Suprapubic skin (tissue), 4 donors: ENCODE data around the gene CPPED1.

Experiments
- EP300 ChIP-seq: sonication (generic); formaldehyde crosslinking; IDR thresholded peaks from one replicate; pipeline ENCODE4 v1.6.1; 2017; ENCODE audit warnings: antibody characterized with exemption
- POLR2A ChIP-seq, 2 donors: fragments of 450-650 bp; IDR thresholded peaks; one replicate each; pipeline ENCODE4 v1.6.1; 2017; ENCODE audit warnings: antibody characterized with exemption in 2 of 2, mild to moderate bottlenecking in 2 of 2, moderate library complexity in 2 of 2
- POLR2AphosphoS5 ChIP-seq, 3 donors: sonication (generic); formaldehyde crosslinking; IDR thresholded peaks; one replicate each; pipeline ENCODE4 v1.6.1; 2017; ENCODE audit warnings: antibody characterized with exemption in 3 of 3
- TF ChIP-seq, protein P1 (sequence below), 2 donors: fragments of 200-600 bp in 1 of 2; fragments of 450-650 bp in 1 of 2; sonication (generic) in 1 of 2; IDR thresholded peaks; one replicate each; pipeline ENCODE4 v1.5.1; 2016 to 2019; ENCODE audit warnings: antibody characterized with exemption in 2 of 2, mild to moderate bottlenecking in 1 of 2, moderate library complexity in 1 of 2

GRCh38 chr16:12685806-12686205 is 117.9 kb downstream of the CPPED1 start:
- TF ChIP-seq POLR2A (IDR thresholded peaks at IDR 0.05): no peak
- TF ChIP-seq, protein P1, sequence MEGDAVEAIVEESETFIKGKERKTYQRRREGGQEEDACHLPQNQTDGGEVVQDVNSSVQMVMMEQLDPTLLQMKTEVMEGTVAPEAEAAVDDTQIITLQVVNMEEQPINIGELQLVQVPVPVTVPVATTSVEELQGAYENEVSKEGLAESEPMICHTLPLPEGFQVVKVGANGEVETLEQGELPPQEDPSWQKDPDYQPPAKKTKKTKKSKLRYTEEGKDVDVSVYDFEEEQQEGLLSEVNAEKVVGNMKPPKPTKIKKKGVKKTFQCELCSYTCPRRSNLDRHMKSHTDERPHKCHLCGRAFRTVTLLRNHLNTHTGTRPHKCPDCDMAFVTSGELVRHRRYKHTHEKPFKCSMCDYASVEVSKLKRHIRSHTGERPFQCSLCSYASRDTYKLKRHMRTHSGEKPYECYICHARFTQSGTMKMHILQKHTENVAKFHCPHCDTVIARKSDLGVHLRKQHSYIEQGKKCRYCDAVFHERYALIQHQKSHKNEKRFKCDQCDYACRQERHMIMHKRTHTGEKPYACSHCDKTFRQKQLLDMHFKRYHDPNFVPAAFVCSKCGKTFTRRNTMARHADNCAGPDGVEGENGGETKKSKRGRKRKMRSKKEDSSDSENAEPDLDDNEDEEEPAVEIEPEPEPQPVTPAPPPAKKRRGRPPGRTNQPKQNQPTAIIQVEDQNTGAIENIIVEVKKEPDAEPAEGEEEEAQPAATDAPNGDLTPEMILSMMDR (IDR thresholded peaks at IDR 0.05): no peak
- no peak for TF ChIP-seq EP300
- TF ChIP-seq POLR2AphosphoS5 (IDR thresholded peaks at IDR 0.05): no peak
